ENCODE data around the gene BCL2L14.

GRCh38 chr12:12107678-12108077, 36.9 kb downstream of the BCL2L14 start:
- TF ChIP-seq POLR2A (IDR thresholded peaks at IDR 0.05; ENCODE audit: insufficient read depth in 1 of 2, low read depth in 2 of 2, low read length in 2 of 2) (no peak), MZF1 (CRISPR knock-in tag; IDR thresholded peaks at IDR 0.05; ENCODE audit: borderline replicate concordance) (no peak), SP1 (IDR thresholded peaks at IDR 0.05) (no peak), SP1 (CRISPR knock-in tag; IDR thresholded peaks at IDR 0.05) (no peak), XBP1 (CRISPR knock-in tag; IDR thresholded peaks at IDR 0.05) (no peak), CHD4 (IDR thresholded peaks at IDR 0.05; ENCODE audit: borderline replicate concordance, low read length) (no peak), CTCF (CRISPR knock-in tag; IDR thresholded peaks at IDR 0.05) (no peak), ZNF512B (CRISPR knock-in tag; IDR thresholded peaks at IDR 0.05; ENCODE audit: borderline replicate concordance) (no peak), CEBPZ (IDR thresholded peaks at IDR 0.05; ENCODE audit: low read length) (no peak), GLMP (CRISPR knock-in tag; IDR thresholded peaks at IDR 0.05; ENCODE audit: borderline replicate concordance) (no peak), ZNF18 (CRISPR knock-in tag; IDR thresholded peaks at IDR 0.05; ENCODE audit: insufficient replicate concordance) (no peak)
